HepG2 (cell line): ENCODE results near the gene ZNF416. TPM values are rescaled to one million over a fixed set of nuclear protein-coding genes. Genes with fewer than 3 reads are reported as not detected.

Source experiments
- ATF7-NPFF ChIP-seq: sonication (generic); formaldehyde crosslinking; IDR thresholded peaks from 2 replicates; pipeline ENCODE4 v1.8.1; 2023; ENCODE audit warnings: mild to moderate bottlenecking, low read depth, missing genetic modification reagents, moderate library complexity
- HNF4A ChIP-seq: sonication (generic); formaldehyde crosslinking; IDR thresholded peaks from 2 replicates; pipeline ENCODE4 v1.4.0; 2020; ENCODE audit warnings: missing genetic modification reagents
- KDM5B ChIP-seq: sonication (generic); formaldehyde crosslinking; IDR thresholded peaks from 2 replicates; pipeline ENCODE4 v1.4.0; 2020; ENCODE audit warnings: missing genetic modification reagents, mild to moderate bottlenecking, borderline replicate concordance
- KMT2B ChIP-seq: IDR thresholded peaks from 2 replicates; pipeline ENCODE4 v1.6.1; 2016; ENCODE audit warnings: missing genetic modification reagents, missing compliant biosample characterization
- MTF1 ChIP-seq: sonication (generic); formaldehyde crosslinking; IDR thresholded peaks from 2 replicates; pipeline ENCODE4 v1.5.0; 2020; ENCODE audit warnings: missing genetic modification reagents
- PHF5A ChIP-seq: IDR thresholded peaks from one replicate; pipeline ENCODE4 v1.6.1; 2018; ENCODE audit warnings: low read depth, missing genetic modification reagents; ENCODE audit not compliant: unreplicated experiment
- RELA ChIP-seq: sonication (generic); formaldehyde crosslinking; IDR thresholded peaks from 2 replicates; pipeline ENCODE4 v1.4.0; 2020; ENCODE audit warnings: missing genetic modification reagents
- SIX1 ChIP-seq: sonication (generic); formaldehyde crosslinking; IDR thresholded peaks from 2 replicates; pipeline ENCODE4 v1.4.0; 2020; ENCODE audit warnings: missing genetic modification reagents, borderline replicate concordance
- STAT5B ChIP-seq: sonication (generic); formaldehyde crosslinking; IDR thresholded peaks from 2 replicates; pipeline ENCODE4 v1.4.0; 2020; ENCODE audit warnings: missing genetic modification reagents
- ZFP41 ChIP-seq: sonication (generic); formaldehyde crosslinking; IDR thresholded peaks from 2 replicates; pipeline ENCODE4 v1.4.0; 2020; ENCODE audit warnings: mild to moderate bottlenecking, missing genetic modification reagents, borderline replicate concordance
- ZKSCAN1 ChIP-seq: fragments of 150-350 bp; IDR thresholded peaks from 2 replicates; pipeline ENCODE4 v1.6.1; 2014; ENCODE audit warnings: low read length
- ZNF329 ChIP-seq: sonication (generic); formaldehyde crosslinking; IDR thresholded peaks from 2 replicates; pipeline ENCODE4 v1.9.0; 2021; ENCODE audit warnings: low read depth, mild to moderate bottlenecking, missing genetic modification reagents
- ZNF570 ChIP-seq: sonication (generic); formaldehyde crosslinking; IDR thresholded peaks from 2 replicates; pipeline ENCODE4 v1.4.0; 2020; ENCODE audit warnings: mild to moderate bottlenecking, missing genetic modification reagents, borderline replicate concordance
- ZNF678 ChIP-seq: sonication (generic); formaldehyde crosslinking; IDR thresholded peaks from 2 replicates; pipeline ENCODE4 v1.4.0; 2020; ENCODE audit warnings: mild to moderate bottlenecking, missing genetic modification reagents
- polyA plus RNA-seq, 8 experiments: library from polyadenylated mRNA; depleted of rRNA in 3 of 8; stranded (reverse) in 7 of 8; unstranded in 1 of 8; fragments of >200 nt; fragmentation: Illumina TruSeq in 4 of 8; extraction: Trizol in 4 of 8; gene quantifications; 2 replicates each; pipeline versions ENCODE4 v1.2.1 to v1.2.3, GENCODE V29; 2011 to 2016; ENCODE audit warnings: low read depth in 4 of 8, missing spikeins in 1 of 8, mixed read lengths in 1 of 8; ENCODE audit not compliant: insufficient read depth in 1 of 8
- total RNA-seq, 5 experiments: library from RNA; depleted of rRNA; stranded (reverse); fragments of >200 nt; fragmentation: Illumina TruSeq; extraction: Trizol; gene quantifications; 2 replicates each; pipeline ENCODE4 v1.2.3, GENCODE V29; 2016; ENCODE audit warnings: low read depth in 1 of 5
- TF ChIP-seq, protein P1 (sequence below): sonication (generic); formaldehyde crosslinking; IDR thresholded peaks from 2 replicates; pipeline ENCODE4 v1.5.0; 2020; ENCODE audit warnings: mild to moderate bottlenecking, missing genetic modification reagents
- TF ChIP-seq, protein P2 (sequence below): sonication (generic); formaldehyde crosslinking; IDR thresholded peaks from 2 replicates; pipeline ENCODE4 v1.5.1; 2020; ENCODE audit warnings: mild to moderate bottlenecking, missing genetic modification reagents, borderline replicate concordance
- TF ChIP-seq, protein P3 (sequence below): sonication (generic); formaldehyde crosslinking; conservative IDR thresholded peaks from 2 replicates; pipeline ENCODE4 v1.4.0; 2020; ENCODE audit warnings: mild to moderate bottlenecking, missing genetic modification reagents, moderate library complexity

The ZNF416 gene
- total and polyA plus RNA-seq, 2 of the 13 experiments (the other 11 are each of a cell fraction or from before 2014, with no cell fraction given) = 1.5 to 5.3 TPM

DNA sequence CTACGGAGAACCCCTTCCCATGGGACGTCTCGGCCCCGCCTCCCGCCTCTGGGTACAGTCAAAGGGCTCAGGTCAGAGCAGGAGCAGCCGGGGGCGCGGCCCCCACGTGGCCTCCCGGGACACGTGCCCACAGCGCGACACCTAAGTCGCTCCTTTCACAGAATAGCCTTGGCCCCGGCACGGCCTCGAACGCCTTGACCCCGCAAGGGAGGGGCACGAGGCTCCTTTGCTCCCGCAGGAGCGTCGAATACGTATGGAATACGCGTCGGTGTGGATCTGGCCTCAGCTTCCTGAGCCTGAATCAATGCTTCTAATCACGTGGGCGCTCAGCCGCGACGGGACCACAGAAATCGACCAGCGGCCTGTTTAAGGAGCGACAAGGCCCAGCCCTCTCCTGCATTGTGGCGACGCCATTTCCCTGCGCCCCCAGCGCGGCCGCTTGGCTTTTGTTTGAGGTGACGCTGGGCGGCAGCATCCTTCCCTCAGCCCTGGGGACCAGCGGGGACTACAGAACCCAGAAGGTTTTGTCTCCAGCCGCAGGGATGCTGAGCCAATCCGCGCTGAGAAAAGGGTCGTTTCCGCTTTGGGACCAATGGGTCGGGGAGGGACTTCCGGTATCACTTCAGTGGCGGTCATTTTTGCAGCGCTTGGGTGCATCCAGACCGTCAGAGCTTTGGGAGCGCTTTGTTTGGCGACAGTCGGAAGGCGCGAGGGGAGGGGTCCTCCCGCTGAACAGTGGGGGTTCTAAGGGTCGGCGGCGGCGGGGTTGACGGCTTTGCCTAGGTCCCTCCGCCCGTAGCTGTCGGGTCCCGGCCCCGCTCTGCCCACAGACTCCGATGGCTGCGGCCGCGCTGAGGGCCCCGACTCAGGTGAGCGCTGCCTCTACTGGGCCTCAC, 5.1 kb upstream of the ZNF416 start, which contains the start of gene ZIK1 (continued):
- TF ChIP-seq ZFP41 (CRISPR knock-in tag) = no peak
- TF ChIP-seq ZKSCAN1 = no peak
- TF ChIP-seq, protein P1, sequence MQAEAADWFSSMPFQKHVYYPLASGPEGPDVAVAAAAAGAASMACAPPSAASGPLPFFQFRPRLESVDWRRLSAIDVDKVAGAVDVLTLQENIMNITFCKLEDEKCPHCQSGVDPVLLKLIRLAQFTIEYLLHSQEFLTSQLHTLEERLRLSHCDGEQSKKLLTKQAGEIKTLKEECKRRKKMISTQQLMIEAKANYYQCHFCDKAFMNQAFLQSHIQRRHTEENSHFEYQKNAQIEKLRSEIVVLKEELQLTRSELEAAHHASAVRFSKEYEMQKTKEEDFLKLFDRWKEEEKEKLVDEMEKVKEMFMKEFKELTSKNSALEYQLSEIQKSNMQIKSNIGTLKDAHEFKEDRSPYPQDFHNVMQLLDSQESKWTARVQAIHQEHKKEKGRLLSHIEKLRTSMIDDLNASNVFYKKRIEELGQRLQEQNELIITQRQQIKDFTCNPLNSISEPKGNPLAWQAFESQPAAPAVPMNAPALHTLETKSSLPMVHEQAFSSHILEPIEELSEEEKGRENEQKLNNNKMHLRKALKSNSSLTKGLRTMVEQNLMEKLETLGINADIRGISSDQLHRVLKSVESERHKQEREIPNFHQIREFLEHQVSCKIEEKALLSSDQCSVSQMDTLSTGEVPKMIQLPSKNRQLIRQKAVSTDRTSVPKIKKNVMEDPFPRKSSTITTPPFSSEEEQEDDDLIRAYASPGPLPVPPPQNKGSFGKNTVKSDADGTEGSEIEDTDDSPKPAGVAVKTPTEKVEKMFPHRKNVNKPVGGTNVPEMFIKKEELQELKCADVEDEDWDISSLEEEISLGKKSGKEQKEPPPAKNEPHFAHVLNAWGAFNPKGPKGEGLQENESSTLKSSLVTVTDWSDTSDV (CRISPR knock-in tag) = no peak
- no peak for TF ChIP-seq ZNF570 (CRISPR knock-in tag)
- TF ChIP-seq PHF5A (CRISPR knock-in tag) = no peak
- TF ChIP-seq ZNF329 (CRISPR knock-in tag) = no peak
- no peak for TF ChIP-seq HNF4A (CRISPR knock-in tag)
- no peak for TF ChIP-seq ATF7-NPFF (CRISPR knock-in tag)
- no peak for TF ChIP-seq ZNF678 (CRISPR knock-in tag)
- no peak for TF ChIP-seq RELA (CRISPR knock-in tag)
- TF ChIP-seq, protein P2, sequence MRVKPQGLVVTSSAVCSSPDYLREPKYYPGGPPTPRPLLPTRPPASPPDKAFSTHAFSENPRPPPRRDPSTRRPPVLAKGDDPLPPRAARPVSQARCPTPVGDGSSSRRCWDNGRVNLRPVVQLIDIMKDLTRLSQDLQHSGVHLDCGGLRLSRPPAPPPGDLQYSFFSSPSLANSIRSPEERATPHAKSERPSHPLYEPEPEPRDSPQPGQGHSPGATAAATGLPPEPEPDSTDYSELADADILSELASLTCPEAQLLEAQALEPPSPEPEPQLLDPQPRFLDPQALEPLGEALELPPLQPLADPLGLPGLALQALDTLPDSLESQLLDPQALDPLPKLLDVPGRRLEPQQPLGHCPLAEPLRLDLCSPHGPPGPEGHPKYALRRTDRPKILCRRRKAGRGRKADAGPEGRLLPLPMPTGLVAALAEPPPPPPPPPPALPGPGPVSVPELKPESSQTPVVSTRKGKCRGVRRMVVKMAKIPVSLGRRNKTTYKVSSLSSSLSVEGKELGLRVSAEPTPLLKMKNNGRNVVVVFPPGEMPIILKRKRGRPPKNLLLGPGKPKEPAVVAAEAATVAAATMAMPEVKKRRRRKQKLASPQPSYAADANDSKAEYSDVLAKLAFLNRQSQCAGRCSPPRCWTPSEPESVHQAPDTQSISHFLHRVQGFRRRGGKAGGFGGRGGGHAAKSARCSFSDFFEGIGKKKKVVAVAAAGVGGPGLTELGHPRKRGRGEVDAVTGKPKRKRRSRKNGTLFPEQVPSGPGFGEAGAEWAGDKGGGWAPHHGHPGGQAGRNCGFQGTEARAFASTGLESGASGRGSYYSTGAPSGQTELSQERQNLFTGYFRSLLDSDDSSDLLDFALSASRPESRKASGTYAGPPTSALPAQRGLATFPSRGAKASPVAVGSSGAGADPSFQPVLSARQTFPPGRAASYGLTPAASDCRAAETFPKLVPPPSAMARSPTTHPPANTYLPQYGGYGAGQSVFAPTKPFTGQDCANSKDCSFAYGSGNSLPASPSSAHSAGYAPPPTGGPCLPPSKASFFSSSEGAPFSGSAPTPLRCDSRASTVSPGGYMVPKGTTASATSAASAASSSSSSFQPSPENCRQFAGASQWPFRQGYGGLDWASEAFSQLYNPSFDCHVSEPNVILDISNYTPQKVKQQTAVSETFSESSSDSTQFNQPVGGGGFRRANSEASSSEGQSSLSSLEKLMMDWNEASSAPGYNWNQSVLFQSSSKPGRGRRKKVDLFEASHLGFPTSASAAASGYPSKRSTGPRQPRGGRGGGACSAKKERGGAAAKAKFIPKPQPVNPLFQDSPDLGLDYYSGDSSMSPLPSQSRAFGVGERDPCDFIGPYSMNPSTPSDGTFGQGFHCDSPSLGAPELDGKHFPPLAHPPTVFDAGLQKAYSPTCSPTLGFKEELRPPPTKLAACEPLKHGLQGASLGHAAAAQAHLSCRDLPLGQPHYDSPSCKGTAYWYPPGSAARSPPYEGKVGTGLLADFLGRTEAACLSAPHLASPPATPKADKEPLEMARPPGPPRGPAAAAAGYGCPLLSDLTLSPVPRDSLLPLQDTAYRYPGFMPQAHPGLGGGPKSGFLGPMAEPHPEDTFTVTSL (CRISPR knock-in tag) = no peak
- 0 out of 2 replicates have a peak, but pooled peaks have one; percentile 22 for TF ChIP-seq KDM5B (CRISPR knock-in tag)
- TF ChIP-seq, protein P3, sequence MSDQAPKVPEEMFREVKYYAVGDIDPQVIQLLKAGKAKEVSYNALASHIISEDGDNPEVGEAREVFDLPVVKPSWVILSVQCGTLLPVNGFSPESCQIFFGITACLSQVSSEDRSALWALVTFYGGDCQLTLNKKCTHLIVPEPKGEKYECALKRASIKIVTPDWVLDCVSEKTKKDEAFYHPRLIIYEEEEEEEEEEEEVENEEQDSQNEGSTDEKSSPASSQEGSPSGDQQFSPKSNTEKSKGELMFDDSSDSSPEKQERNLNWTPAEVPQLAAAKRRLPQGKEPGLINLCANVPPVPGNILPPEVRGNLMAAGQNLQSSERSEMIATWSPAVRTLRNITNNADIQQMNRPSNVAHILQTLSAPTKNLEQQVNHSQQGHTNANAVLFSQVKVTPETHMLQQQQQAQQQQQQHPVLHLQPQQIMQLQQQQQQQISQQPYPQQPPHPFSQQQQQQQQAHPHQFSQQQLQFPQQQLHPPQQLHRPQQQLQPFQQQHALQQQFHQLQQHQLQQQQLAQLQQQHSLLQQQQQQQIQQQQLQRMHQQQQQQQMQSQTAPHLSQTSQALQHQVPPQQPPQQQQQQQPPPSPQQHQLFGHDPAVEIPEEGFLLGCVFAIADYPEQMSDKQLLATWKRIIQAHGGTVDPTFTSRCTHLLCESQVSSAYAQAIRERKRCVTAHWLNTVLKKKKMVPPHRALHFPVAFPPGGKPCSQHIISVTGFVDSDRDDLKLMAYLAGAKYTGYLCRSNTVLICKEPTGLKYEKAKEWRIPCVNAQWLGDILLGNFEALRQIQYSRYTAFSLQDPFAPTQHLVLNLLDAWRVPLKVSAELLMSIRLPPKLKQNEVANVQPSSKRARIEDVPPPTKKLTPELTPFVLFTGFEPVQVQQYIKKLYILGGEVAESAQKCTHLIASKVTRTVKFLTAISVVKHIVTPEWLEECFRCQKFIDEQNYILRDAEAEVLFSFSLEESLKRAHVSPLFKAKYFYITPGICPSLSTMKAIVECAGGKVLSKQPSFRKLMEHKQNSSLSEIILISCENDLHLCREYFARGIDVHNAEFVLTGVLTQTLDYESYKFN (CRISPR knock-in tag) = no peak
- TF ChIP-seq KMT2B (CRISPR knock-in tag) = no peak
- TF ChIP-seq STAT5B (CRISPR knock-in tag) = no peak
- no peak for TF ChIP-seq SIX1 (CRISPR knock-in tag)
- TF ChIP-seq MTF1 = no peak
